Activated naive CD4-positive, alpha-beta T cell treated with anti-CD3 and anti-CD28 coated beads for 36 hours (primary cell): Measurements from ENCODE around the gene NOS1AP. TPM values are rescaled to one million over a fixed set of nuclear protein-coding genes. Genes with fewer than 3 reads are reported as not detected.
"Not testable (repeated sequence)": the region's sequence is repeated elsewhere in the genome, so short reads cannot be mapped to it uniquely, and the experiment has no call there.

Experiments
- CTCF ChIA-PET: fragments of 350-600 bp; sonication (Branson Sonifier 250); formaldehyde crosslinking; loops from one replicate; lab custom pipeline; 2021; ENCODE audit warnings: antibody characterized with exemption; lab: Charles Lee
- DNase-seq: peaks from one replicate; pipeline ENCODE4 v3.0.0-alpha.2; 2020
- H3K27ac Mint-ChIP-seq: one replicate; pipeline ENCODE4 v1.8.0; 2021; ENCODE audit warnings: mild to moderate bottlenecking, mixed read lengths
- H3K27me3 Mint-ChIP-seq: one replicate; pipeline ENCODE4 v1.8.0; 2021; ENCODE audit warnings: low read depth, mixed read lengths
- H3K36me3 Mint-ChIP-seq: one replicate; pipeline ENCODE4 v1.8.0; 2021; ENCODE audit warnings: low read depth, mixed read lengths
- H3K4me1 Mint-ChIP-seq: one replicate; pipeline ENCODE4 v1.8.0; 2021; ENCODE audit warnings: low read depth, mixed read lengths
- H3K4me3 Mint-ChIP-seq: one replicate; pipeline ENCODE4 v1.8.0; 2021; ENCODE audit warnings: mild to moderate bottlenecking, moderate library complexity, mixed read lengths
- H3K9me3 Mint-ChIP-seq: one replicate; pipeline ENCODE4 v1.8.0; 2021; ENCODE audit warnings: mixed read lengths
- intact Hi-C: fragments of 100-400 bp; cut with micrococcal nuclease; formaldehyde crosslinking; loops from one replicate; pipeline ENCODE4 v1.15.1; 2023
- total RNA-seq, 2 experiments: library from RNA; stranded (reverse); gene quantifications; one replicate each; pipeline ENCODE4 v1.2.3, GENCODE V29; 2021

Gene NOS1AP
- total RNA-seq, 2 experiments from 2014 or later: 0.33 to 0.42 TPM

GRCh38 chr1:162161916-162162550 is 92.5 kb downstream of the NOS1AP start:
- CTCF ChIA-PET: no interaction called here
- H3K36me3 Mint-ChIP-seq: no peaks in the 10 kb centered on the region
- H3K4me1 Mint-ChIP-seq: no peaks in the 10 kb centered on the region
- H3K27ac Mint-ChIP-seq: no peak overlapping the region
- DNase-seq: no peak
- peaks cover 25% of the 10 kb centered on the region for H3K27me3 Mint-ChIP-seq
- no peaks in the 10 kb centered on the region for H3K9me3 Mint-ChIP-seq
- intact Hi-C loops: no loop called here
- no peak overlapping the region for H3K4me3 Mint-ChIP-seq

GRCh38 chr1:162165528-162165927 is 96.0 kb downstream of the NOS1AP start:
- intact Hi-C loops: no loop called here

GRCh38 chr1:162166917-162167615 is 97.6 kb downstream of the NOS1AP start:
- Mint-ChIP-seq H3K4me3 (no peak overlapping the region), H3K4me1 (no peaks in the 10 kb centered on the region), H3K27me3 (peaks cover 25% of the 10 kb centered on the region), H3K36me3 (no peaks in the 10 kb centered on the region), H3K9me3 (no peaks in the 10 kb centered on the region), H3K27ac (no peak overlapping the region)
- intact Hi-C loops: no loop called here
- DNase-seq: no peak
- CTCF ChIA-PET: no interaction called here

More at GRCh38 chr1:162165528-162165927, 96.0 kb downstream of the NOS1AP start:
- CTCF ChIA-PET: no interaction called here
- H3K4me1 Mint-ChIP-seq: no peaks in the 10 kb centered on the region
- H3K4me3 Mint-ChIP-seq: no peak overlapping the region
- no peak overlapping the region for H3K27ac Mint-ChIP-seq
- H3K9me3 Mint-ChIP-seq: no peaks in the 10 kb centered on the region
- no peak for DNase-seq
- H3K27me3 Mint-ChIP-seq: peaks cover 25% of the 10 kb centered on the region
- no peaks in the 10 kb centered on the region for H3K36me3 Mint-ChIP-seq

GRCh38 chr1:162168261-162168660 is 98.8 kb downstream of the NOS1AP start:
- no peaks in the 10 kb centered on the region for H3K9me3 Mint-ChIP-seq
- CTCF ChIA-PET: no interaction called here
- no peaks in the 10 kb centered on the region for H3K36me3 Mint-ChIP-seq
- no peaks in the 10 kb centered on the region for H3K4me1 Mint-ChIP-seq
- DNase-seq: no peak
- peaks cover 20% of the 10 kb centered on the region for H3K27me3 Mint-ChIP-seq
- intact Hi-C loops: no loop called here
- H3K4me3 Mint-ChIP-seq: no peak overlapping the region
- no peak overlapping the region for H3K27ac Mint-ChIP-seq

- Mint-ChIP-seq H3K4me3 (no peak overlapping the region), H3K27ac (no peak overlapping the region), H3K9me3 (no peaks in the 10 kb centered on the region), H3K27me3 (peaks cover 17% of the 10 kb centered on the region), H3K4me1 (no peaks in the 10 kb centered on the region), H3K36me3 (no peaks in the 10 kb centered on the region)
- intact Hi-C loops: no loop called here
- CTCF ChIA-PET: no interaction called here
- DNase-seq: no peak
These were observed 99.7 kb downstream of the NOS1AP start for GRCh38 chr1:162169031-162169790.

- Mint-ChIP-seq H3K4me3 (no peak overlapping the region), H3K27me3 (peaks cover 2% of the 10 kb centered on the region), H3K9me3 (no peaks in the 10 kb centered on the region), H3K4me1 (no peaks in the 10 kb centered on the region), H3K27ac (no peak overlapping the region), H3K36me3 (no peaks in the 10 kb centered on the region)
- no peak for DNase-seq
- CTCF ChIA-PET: no interaction called here
- intact Hi-C loops: no loop called here
These were observed 101.6 kb downstream of the NOS1AP start for GRCh38 chr1:162171111-162171510.

- CTCF ChIA-PET: no interaction called here
- no peaks in the 10 kb centered on the region for H3K4me1 Mint-ChIP-seq
These were observed 103.0 kb downstream of the NOS1AP start for GRCh38 chr1:162172311-162173102.

GRCh38 chr1:162173607-162174006 is 104.1 kb downstream of the NOS1AP start:
- H3K27ac Mint-ChIP-seq, DNase-seq, H3K27me3 Mint-ChIP-seq, H3K4me3 Mint-ChIP-seq, H3K4me1 Mint-ChIP-seq, CTCF ChIA-PET, intact Hi-C loops, H3K9me3 Mint-ChIP-seq, H3K36me3 Mint-ChIP-seq: not testable (repeated sequence)

More at GRCh38 chr1:162172311-162173102, 103.0 kb downstream of the NOS1AP start:
- H3K4me3 Mint-ChIP-seq: no peak overlapping the region
- H3K27ac Mint-ChIP-seq: no peak overlapping the region
- intact Hi-C loops: no loop called here
- no peaks in the 10 kb centered on the region for H3K9me3 Mint-ChIP-seq
- no peak for DNase-seq
- H3K36me3 Mint-ChIP-seq: no peaks in the 10 kb centered on the region
- H3K27me3 Mint-ChIP-seq: peaks cover 2% of the 10 kb centered on the region

GRCh38 chr1:162174027-162174426 is 104.5 kb downstream of the NOS1AP start:
- H3K9me3 Mint-ChIP-seq, CTCF ChIA-PET, intact Hi-C loops, H3K27ac Mint-ChIP-seq, H3K36me3 Mint-ChIP-seq, DNase-seq, H3K27me3 Mint-ChIP-seq, H3K4me3 Mint-ChIP-seq, H3K4me1 Mint-ChIP-seq: not testable (repeated sequence)

- no peaks in the 10 kb centered on the region for H3K36me3 Mint-ChIP-seq
- CTCF ChIA-PET: no interaction called here
- DNase-seq: no peak
- H3K9me3 Mint-ChIP-seq: no peaks in the 10 kb centered on the region
- H3K27me3 Mint-ChIP-seq: peaks cover 2% of the 10 kb centered on the region
- intact Hi-C loops: no loop called here
- no peaks in the 10 kb centered on the region for H3K4me1 Mint-ChIP-seq
- no peak overlapping the region for H3K27ac Mint-ChIP-seq
- no peak overlapping the region for H3K4me3 Mint-ChIP-seq
These were observed 106.0 kb downstream of the NOS1AP start for GRCh38 chr1:162175379-162176081.

GRCh38 chr1:162177126-162177525 is 107.6 kb downstream of the NOS1AP start:
- intact Hi-C loops: no loop called here
- no peaks in the 10 kb centered on the region for H3K4me1 Mint-ChIP-seq
- H3K27ac Mint-ChIP-seq: no peak overlapping the region
- DNase-seq: no peak
- peaks cover 4% of the 10 kb centered on the region for H3K27me3 Mint-ChIP-seq
- H3K4me3 Mint-ChIP-seq: no peak overlapping the region
- CTCF ChIA-PET: no interaction called here
- H3K36me3 Mint-ChIP-seq: no peaks in the 10 kb centered on the region
- H3K9me3 Mint-ChIP-seq: no peaks in the 10 kb centered on the region
